AML-193 (cell line): ENCODE data around the gene MGME1.
"Not testable (repeated sequence)": the region's sequence is repeated elsewhere in the genome, so short reads cannot be mapped to it uniquely, and the experiment has no call there.

Experiments used
- DNase-seq, 2 experiments: peaks; one replicate each; lab custom pipeline; 2025; lab: John Stamatoyannopoulos, UW

MGME1 gene

DNA sequence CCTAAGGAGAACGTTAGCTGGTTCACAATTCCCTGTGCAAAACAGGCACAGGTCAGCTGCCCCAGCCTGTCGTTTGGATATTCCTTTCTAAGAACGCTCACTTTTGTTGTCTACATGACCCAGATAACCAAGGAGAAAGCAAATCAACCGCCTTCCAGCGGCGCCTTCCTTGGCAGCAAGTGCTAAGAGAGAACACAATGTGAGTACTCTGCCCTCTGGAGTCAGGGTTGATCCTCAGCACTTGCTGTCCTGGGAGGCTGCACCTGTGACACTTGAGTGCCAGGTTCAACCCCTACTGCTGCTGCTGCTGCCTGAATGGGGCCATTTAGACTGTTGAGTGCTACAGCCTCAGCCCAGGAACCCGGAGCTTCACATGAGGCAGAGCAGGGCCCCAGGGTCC lies 52.1 kb downstream of the MGME1 start:
- DNase-seq, result no peak

DNA sequence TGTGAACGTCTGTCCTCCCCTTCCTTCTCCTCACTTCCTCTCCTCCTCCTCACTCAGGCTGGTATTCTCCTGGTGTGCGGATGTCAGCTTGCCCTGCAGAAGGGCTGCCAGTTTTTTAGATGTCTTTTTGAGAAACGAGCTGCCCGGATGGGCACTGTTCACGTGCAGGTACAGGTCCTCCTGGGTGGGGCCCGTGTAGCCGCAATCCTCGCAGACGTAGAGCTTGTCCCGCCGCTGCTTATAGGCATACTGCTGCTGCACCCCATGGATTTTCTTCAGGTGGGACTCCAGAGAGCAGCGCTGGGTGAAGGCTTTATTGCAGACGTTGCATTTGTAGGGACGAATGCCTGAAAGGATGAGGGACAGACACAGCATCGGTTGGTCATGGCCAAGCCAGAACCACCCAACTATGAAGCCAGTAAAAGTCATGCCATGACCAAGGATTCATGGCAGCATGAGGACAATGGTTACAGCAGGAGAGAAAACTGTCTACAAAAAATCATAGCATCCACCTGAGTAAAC lies 55.8 kb downstream of the MGME1 start:
- DNase-seq, result no peak

DNA sequence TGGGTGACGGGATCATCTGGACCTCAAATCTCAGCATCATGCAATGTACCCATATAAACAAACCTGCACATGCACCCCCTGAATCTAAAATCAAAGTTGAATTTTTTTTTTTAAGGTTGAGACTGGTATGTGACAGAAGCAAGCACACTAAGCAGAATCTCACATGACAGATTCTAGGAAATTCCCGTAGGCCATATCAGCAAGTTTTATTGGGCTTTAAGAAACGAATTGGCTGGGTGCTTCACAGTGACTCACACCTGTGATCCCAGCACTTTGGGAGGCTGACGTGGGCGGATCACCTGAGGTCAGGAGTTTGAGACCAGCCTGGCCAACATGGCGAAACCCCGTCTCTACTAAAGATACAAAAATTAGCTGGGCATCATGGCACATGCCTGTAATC lies 58.2 kb downstream of the MGME1 start:
- not testable (repeated sequence) for DNase-seq

DNA sequence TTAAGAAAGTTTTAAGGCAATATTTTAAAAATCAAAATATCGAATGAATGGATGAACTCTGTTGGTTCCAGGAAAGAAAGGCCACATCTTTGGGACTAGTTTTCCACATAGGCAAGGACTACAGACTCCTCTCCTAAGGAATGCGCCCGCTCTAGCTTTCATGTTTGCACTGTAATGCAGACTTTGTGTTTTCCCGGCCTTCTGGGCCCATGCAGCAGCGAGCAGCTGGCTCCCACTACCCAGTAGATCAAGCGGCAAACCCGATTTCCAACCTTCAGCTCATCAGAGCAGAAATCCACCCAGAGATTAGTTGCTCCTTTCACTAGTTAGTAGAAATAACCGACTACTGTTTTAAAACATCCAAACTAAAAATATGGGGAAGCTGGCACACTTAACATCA lies 61.2 kb downstream of the MGME1 start:
- DNase-seq, result no peak

DNA sequence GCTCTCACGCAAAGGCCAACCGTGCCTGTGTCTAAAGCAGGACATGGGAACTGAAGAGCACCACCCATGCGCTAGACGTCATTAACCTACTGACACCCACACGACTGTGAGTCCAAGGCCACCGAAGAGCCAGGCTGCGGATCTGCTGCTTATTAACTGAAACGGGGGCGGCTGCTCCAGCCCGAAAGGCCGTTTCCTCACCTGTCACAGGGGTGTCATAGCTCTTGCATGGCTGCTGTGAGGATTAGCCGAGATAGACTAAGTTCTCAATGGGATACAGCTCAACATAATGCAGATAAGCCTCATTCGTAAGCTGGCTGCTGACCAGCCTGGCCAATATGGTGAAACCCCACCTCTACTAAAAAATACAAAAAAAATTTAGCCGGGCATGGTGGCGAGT lies 62.2 kb downstream of the MGME1 start:
- DNase-seq, result no peak

DNA sequence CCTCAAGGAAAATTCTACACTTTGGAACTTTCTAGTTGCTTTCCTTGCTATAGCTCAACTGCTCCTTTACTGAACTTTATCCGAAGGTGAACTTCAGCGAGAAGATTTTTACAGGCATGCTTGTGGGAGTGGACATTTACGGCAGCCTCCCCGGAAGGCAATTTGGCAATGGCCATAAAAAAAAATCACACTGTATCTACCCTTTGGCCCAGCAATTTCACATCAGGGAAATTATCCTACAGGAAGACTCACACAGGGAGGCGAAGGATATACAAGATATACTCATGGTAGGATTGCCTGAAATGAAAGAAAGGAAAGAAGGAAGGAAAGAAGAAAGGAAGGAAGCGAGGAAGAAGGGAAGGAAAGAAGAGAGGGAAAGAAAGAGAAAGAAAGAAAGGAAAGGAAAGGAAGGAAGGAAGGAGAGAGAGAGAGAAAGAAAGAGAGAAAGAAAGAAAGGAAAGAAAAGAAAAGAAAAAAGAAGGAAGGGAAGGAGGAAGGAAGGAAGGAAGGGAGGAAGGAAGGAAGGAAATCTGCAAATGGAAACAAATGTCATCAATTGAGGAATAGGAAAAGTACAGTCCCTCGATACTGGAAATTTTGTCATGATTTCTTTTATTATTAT lies 63.2 kb downstream of the MGME1 start:
- no peak for DNase-seq

DNA sequence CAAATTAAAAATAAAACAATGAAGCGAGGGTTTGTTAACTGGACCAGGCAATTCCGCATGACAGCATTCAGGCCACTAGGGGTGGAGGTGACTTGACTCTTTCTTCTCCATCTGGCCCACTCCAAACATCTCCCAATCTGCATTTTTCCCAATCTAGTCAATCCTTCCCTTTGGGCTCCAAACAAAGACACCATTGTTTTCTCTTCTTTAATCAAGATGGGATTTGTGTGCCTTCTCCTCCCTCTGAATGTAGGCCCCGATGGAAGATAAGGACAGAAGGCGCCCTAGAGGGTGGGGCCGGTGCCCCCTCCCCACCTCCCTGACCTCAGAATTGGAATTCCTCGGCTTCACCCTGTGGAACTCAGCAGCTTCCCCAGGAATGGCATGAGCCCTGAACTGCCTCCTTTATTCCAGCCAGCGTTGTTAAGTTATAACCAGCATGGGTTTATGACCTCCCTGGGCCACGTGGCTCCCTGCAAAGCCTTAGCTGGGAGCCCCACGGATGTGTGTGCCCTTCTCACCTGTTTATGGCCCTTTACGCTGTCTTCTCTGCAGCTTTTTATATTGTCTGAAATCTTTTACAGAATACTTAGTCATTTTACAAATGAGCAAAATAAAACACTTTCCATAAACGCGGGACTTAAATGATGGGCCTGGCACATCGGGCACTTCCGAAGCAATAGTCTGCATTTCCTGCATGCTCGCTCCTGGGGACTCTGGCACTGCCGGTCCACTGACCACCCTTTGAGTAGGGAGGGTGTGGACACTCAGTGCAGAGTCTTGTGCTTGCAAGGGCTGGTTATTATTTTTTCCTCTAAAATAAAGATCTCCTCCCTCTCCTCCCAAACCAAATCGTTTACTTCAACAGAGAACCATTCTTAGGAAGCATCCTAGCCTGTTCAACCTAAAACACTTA lies 64.4 kb downstream of the MGME1 start:
- DNase-seq, result no peak

DNA sequence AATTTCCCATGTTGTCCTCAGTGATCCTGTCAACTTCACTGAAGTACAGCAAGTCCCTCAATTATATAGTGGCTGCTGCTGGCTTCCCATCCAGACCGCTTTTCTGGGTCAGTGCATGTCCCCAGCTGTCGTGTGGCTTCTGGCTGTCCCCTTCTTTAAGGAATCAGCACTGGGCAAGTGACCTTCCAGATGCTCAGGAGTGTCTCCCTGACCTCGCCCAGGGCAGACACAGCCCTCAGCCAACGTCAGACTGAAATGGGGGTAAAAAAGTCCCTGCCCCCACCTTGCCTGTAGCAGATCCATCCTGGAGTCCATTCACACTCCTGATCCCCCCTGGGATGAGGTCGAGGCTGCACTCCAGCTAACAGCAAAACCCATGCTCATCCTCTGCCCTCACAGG lies 65.2 kb downstream of the MGME1 start:
- no peak for DNase-seq

DNA sequence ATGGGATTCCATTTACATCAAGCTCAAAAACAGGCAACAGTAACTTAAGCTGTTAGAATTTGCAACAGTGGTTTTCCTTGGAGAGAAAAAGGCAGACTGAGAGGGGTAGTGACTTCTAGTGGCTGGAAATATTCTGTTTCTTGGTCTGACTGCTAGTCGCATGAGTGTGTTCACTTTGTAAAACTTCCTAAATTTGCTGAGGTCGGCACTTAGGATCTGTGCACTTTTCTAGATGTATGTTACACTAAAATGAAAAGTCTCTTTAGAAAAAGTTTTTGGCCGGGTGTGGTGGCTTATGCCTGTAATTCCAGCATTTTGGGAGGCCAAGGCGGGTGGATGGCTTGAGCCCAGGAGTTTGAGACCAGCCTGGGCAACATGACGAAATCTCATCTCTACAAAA lies 70.2 kb downstream of the MGME1 start:
- no peak for DNase-seq
